Measurements from ENCODE around the gene KRT73.

The KRT73 gene

DNA sequence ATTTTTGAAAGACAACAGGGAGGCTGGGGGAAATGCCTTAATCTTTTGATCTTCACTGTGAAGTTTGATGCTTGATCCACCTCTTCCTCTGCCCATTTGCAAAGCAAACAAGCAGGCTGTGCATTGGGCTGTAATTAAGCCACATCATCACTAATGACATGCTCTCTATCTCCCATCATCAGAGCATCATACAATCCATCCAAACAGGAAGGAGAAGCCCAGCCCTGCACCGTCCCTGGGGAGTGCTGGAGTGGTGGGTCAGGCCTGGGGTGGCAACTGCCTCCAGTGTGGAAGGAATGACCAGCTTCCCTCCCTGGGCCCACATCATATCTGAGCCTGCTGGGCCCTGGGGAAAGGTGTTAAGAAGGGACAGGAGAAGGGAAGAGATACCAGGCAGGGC lies 37.9 kb downstream of the KRT73 start:
- Histone ChIP-seq H3K4me3 (ENCODE audit: low read depth, low read length) (no peak overlapping the region), H3K4me1 (no peaks in the 10 kb centered on the region), H3K27me3 (peaks cover 32% of the 10 kb centered on the region), H3K36me3 (no peaks in the 10 kb centered on the region), H3K9me3 (no peaks in the 10 kb centered on the region)
- no peak for DNase-seq
- TF ChIP-seq CTCF (IDR thresholded peaks at IDR 0.05; ENCODE audit: low read depth, low read length): no peak

DNA sequence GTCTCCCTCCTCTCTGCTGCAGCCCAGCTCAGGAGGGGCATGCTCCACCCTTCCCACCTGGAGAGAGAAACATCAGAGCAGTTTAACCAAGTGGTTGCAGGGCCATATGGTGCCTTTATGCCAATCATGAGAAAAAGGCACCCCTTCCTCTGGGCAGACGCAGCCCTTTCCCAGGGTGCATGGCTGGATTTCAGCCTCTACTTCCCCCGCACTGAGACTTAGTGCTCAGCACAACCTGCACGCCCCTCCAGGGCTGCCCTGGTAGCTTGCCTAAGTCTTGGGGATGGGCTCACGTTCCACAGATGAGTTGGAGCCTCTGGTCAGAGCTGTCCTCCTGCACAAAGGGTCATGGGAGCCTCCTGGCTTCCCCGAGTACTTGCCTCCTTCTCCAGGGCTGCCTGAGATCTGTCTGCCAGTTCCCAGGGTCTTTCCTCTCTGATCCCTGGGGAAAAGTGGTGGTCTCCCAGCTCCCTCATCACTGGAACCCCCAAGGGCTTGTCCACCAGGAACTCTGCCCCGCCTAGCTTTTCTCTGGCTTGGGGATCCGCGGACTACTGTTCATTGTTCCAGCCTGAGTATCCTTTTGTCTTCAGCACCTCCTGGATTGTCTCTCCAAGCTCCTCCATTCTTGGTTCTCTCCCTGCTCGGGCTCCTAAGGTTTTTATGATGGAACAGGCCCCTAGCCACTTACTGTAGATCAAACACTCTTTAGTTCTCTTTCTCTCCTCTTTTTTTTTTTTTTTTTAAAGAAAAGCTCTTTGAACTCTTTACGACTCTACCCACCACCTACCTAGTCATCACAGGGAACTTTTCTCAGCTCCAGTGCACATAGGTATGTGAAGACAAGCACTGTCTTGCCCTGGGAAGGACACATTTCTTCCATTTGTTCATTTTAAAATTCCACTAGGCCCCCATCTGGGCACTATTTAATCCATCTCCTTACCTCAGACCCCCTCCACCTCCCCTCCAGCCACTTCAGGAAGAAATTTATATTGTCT lies 38.6 kb downstream of the KRT73 start:
- no peaks in the 10 kb centered on the region for H3K36me3 ChIP-seq

GRCh38 chr12:52578469-52578868 lies 39.9 kb downstream of the KRT73 start:
- H3K36me3 ChIP-seq: no peaks in the 10 kb centered on the region
- DNase-seq: no peak
- H3K4me3 ChIP-seq (ENCODE audit: low read depth, low read length): no peak overlapping the region
- H3K27me3 ChIP-seq: peaks cover 32% of the 10 kb centered on the region
- H3K4me1 ChIP-seq: no peaks in the 10 kb centered on the region
- TF ChIP-seq CTCF (IDR thresholded peaks at IDR 0.05; ENCODE audit: low read depth, low read length): no peak
- H3K9me3 ChIP-seq: no peaks in the 10 kb centered on the region

More for the DNA sequence above, 38.6 kb downstream of the KRT73 start:
- H3K27me3 ChIP-seq: peaks cover 26% of the 10 kb centered on the region
- no peaks in the 10 kb centered on the region for H3K9me3 ChIP-seq
- H3K4me1 ChIP-seq: no peaks in the 10 kb centered on the region
- no peak overlapping the region for H3K4me3 ChIP-seq (ENCODE audit: low read depth, low read length)
- DNase-seq: no peak
- TF ChIP-seq CTCF (IDR thresholded peaks at IDR 0.05; ENCODE audit: low read depth, low read length): no peak

DNA sequence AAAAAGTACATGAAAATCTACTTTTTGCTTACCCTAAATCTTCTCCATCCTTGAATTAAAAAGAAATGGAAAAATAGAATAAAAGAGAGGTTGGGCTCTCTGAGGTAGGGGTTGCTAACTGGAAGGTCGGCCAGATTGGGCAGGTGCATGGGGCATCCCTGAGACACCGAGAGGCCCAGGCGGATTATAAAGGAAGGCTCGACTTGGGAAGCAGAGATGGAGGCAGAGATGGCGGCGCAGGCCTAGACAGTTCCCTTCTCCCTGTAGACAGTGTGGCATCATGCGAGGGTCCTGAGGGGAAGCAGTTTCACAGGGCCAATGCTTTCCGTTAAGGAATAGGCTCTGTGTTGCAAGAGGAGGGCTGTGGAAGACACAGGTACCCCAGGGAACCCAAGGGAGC lies 41.0 kb downstream of the KRT73 start:
- Histone ChIP-seq H3K36me3 (no peaks in the 10 kb centered on the region), H3K4me1 (no peaks in the 10 kb centered on the region), H3K9me3 (no peaks in the 10 kb centered on the region), H3K27me3 (peaks cover 37% of the 10 kb centered on the region), H3K4me3 (ENCODE audit: low read depth, low read length) (no peak overlapping the region)
- TF ChIP-seq CTCF (IDR thresholded peaks at IDR 0.05; ENCODE audit: low read depth, low read length): no peak
- no peak for DNase-seq

DNA sequence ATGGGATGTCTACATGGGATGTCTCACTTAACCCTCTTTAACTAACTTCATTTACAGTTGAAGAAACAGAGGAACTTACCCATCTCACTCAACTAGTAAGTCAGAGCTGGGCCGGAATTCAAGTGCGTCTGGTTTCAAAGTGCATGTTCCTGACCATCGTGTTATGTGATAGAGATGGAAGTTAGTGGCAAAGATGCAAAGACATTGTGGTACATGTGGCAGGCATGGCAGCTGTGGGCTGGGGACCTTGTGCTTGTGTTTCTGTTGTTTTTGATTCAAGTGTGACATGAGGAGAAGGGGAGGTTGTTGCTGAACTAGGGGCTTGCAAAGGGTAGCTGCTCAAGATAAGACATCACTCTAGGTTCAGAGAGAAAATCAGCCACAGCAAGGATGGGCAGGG lies 42.4 kb downstream of the KRT73 start:
- H3K9me3 ChIP-seq: no peaks in the 10 kb centered on the region
- no peaks in the 10 kb centered on the region for H3K4me1 ChIP-seq
- DNase-seq: no peak
- no peak for TF ChIP-seq CTCF (IDR thresholded peaks at IDR 0.05; ENCODE audit: low read depth, low read length)
- H3K27me3 ChIP-seq: peaks cover 51% of the 10 kb centered on the region
- H3K4me3 ChIP-seq (ENCODE audit: low read depth, low read length): no peak overlapping the region
- no peaks in the 10 kb centered on the region for H3K36me3 ChIP-seq

DNA sequence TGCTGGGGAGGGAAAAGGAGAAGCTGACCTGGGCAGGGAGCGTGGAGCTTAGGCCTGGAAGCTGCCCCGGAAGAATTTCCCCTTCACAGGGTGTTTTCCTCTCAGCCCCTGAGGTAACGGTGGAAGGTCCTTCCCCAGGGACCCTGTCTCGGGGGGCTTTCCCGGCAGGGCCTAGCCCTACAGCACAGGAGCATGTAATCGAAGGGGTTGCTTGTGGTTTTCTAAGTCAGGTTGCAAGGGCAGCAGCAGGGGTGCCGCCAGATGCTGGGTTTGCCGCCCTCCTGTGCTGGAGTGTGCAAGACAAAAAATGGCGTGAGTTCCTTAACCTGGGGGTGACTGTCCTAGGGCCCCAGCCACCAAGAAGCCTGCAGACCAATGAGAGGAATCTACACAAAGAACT lies 43.1 kb downstream of the KRT73 start:
- H3K4me1 ChIP-seq: no peaks in the 10 kb centered on the region
- H3K36me3 ChIP-seq: no peaks in the 10 kb centered on the region
- H3K4me3 ChIP-seq (ENCODE audit: low read depth, low read length): no peak overlapping the region
- H3K9me3 ChIP-seq: no peaks in the 10 kb centered on the region
- H3K27me3 ChIP-seq: peaks cover 55% of the 10 kb centered on the region
- no peak for DNase-seq
- no peak for TF ChIP-seq CTCF (IDR thresholded peaks at IDR 0.05; ENCODE audit: low read depth, low read length)
